ENCODE measurements around the gene CBX6. TPM values are rescaled to one million over a fixed set of nuclear protein-coding genes. Genes with fewer than 3 reads are reported as not detected.
A peak's percentile ranks its signal among the peaks of the same experiment; 100 is the strongest.

Gene CBX6
- total RNA-seq, 1 donor from 2014 or later: 61.6 TPM

DNA sequence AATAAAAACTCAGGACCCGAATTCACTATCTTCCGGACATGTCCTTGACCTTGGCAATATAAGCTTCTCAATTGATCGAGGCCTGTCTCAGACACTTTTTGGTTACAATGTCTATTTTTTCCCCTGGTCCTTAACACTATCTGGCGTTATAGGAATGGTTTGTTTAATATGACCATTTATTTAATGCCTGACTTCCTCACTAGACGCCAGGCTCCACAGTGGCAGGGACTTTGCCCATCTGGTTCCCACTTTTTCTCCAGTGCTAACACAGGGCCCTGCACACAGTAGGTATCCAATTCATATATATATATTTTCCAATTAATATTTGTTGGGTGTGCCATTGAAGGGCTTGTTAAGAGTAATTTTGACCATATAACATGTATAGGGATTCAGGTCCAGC is 7.9 kb upstream of the CBX6 start:
- DNase-seq (no peak), ATAC-seq (no peak)
- Histone ChIP-seq H3K36me3 (no peaks in the 10 kb centered on the region), H3K4me1 (peaks cover 20% of the 10 kb centered on the region), H3K4me3 (no peak overlapping the region), H3K9me3 (no peaks in the 10 kb centered on the region), H3K27ac (no peak overlapping the region), H3K27me3 (no peaks in the 10 kb centered on the region)
- intact Hi-C loops (cut with DNase I): loop anchor here (10.0 kb wide), 1 partner anchor 125 kb away; no protein-coding TSS in a partner anchor
- TF ChIP-seq CTCF (IDR thresholded peaks at IDR 0.05): no peak

GRCh38 chr22:38879108-38879729 is 7.2 kb upstream of the CBX6 start:
- Histone ChIP-seq H3K27me3 (no peaks in the 10 kb centered on the region), H3K9me3 (no peaks in the 10 kb centered on the region), H3K27ac (no peak overlapping the region), H3K36me3 (no peaks in the 10 kb centered on the region), H3K4me1 (peaks cover 20% of the 10 kb centered on the region), H3K4me3 (no peak overlapping the region)
- TF ChIP-seq CTCF (IDR thresholded peaks at IDR 0.05): no peak
- intact Hi-C loops (cut with DNase I): loop anchor here (10.0 kb wide), 1 partner anchor 126 kb away; no protein-coding TSS in a partner anchor
- DNase-seq (no peak), ATAC-seq (peak; percentile 49)

- no peaks in the 10 kb centered on the region for H3K27me3 ChIP-seq
- no peak overlapping the region for H3K4me3 ChIP-seq
- H3K9me3 ChIP-seq: no peaks in the 10 kb centered on the region
- no peaks in the 10 kb centered on the region for H3K36me3 ChIP-seq
- H3K4me1 ChIP-seq: peaks cover 27% of the 10 kb centered on the region
- no peak overlapping the region for H3K27ac ChIP-seq
- no peak for TF ChIP-seq CTCF (IDR thresholded peaks at IDR 0.05)
- DNase-seq (no peak), ATAC-seq (no peak)
- intact Hi-C loops (cut with DNase I): loop anchor here (10.0 kb wide), 1 partner anchor 127 kb away; no protein-coding TSS in a partner anchor
Measured at GRCh38 chr22:38878001-38878400, 6.0 kb upstream of the CBX6 start.

GRCh38 chr22:38874529-38875222 is 2.7 kb upstream of the CBX6 start:
- no peak for TF ChIP-seq CTCF (IDR thresholded peaks at IDR 0.05)
- no peak for ATAC-seq
- H3K27ac ChIP-seq: no peak overlapping the region
- intact Hi-C loops (cut with DNase I): loop anchor here (10.0 kb wide), 1 partner anchor 130 kb away; no protein-coding TSS in a partner anchor
- peaks cover 25% of the 10 kb centered on the region for H3K4me1 ChIP-seq
- H3K27me3 ChIP-seq: no peaks in the 10 kb centered on the region
- H3K36me3 ChIP-seq: peaks cover 3% of the 10 kb centered on the region
- H3K9me3 ChIP-seq: no peaks in the 10 kb centered on the region
- DNase-seq: no peak
- H3K4me3 ChIP-seq: no peak overlapping the region

GRCh38 chr22:38873469-38874411 is 1.7 kb upstream of the CBX6 start:
- Histone ChIP-seq H3K9me3 (no peaks in the 10 kb centered on the region), H3K4me1 (peaks cover 33% of the 10 kb centered on the region), H3K27me3 (no peaks in the 10 kb centered on the region), H3K36me3 (peaks cover 9% of the 10 kb centered on the region), H3K27ac (peak overlapping the region; percentile 96), H3K4me3 (peak overlapping the region; percentile 62)
- DNase-seq (no peak), ATAC-seq (no peak)
- TF ChIP-seq CTCF (IDR thresholded peaks at IDR 0.05): no peak
- intact Hi-C loops (cut with DNase I): loop anchor here (10.0 kb wide), 1 partner anchor 131 kb away; no protein-coding TSS in a partner anchor

All from upper lobe of right lung (tissue), 1 donor.